GM12875 (cell line): ENCODE results near the gene ANKS1B.
"Not testable (repeated sequence)": the region's sequence is repeated elsewhere in the genome, so short reads cannot be mapped to it uniquely, and the experiment has no call there.

ENCODE experiments used
- H3K4me3 ChIP-seq: one replicate; pipeline ENCODE4 v1.5.1; 2011; ENCODE audit warnings: low read depth, low read length, control low read depth
- CTCF ChIP-seq: IDR thresholded peaks from 2 replicates; pipeline ENCODE4 v1.5.1; 2011; ENCODE audit warnings: low read depth, mild to moderate bottlenecking, control low read depth, inconsistent platforms, low read length, moderate library complexity, borderline replicate concordance; ENCODE audit not compliant: insufficient read depth

Gene ANKS1B

GRCh38 chr12:99598785-99599184 is 386.0 kb downstream of the ANKS1B start:
- no peak for TF ChIP-seq CTCF
- H3K4me3 ChIP-seq = no peak overlapping the region

- TF ChIP-seq CTCF = no peak
- no peak overlapping the region for H3K4me3 ChIP-seq
Measured at GRCh38 chr12:99596762-99597161, 388.0 kb downstream of the ANKS1B start.

GRCh38 chr12:99577125-99577524 is 407.6 kb downstream of the ANKS1B start:
- not testable (repeated sequence) for H3K4me3 ChIP-seq

- TF ChIP-seq CTCF = no peak
- H3K4me3 ChIP-seq = no peak overlapping the region
Measured at GRCh38 chr12:99573980-99574379, 410.8 kb downstream of the ANKS1B start.

- no peak overlapping the region for H3K4me3 ChIP-seq
- no peak for TF ChIP-seq CTCF
Measured at GRCh38 chr12:99567072-99567471, 417.7 kb downstream of the ANKS1B start.

- no peak overlapping the region for H3K4me3 ChIP-seq
Measured at GRCh38 chr12:99558109-99558508, 426.6 kb downstream of the ANKS1B start.

GRCh38 chr12:99553461-99553860 is 431.3 kb downstream of the ANKS1B start:
- H3K4me3 ChIP-seq = no peak overlapping the region
- no peak for TF ChIP-seq CTCF

More at GRCh38 chr12:99558109-99558508, 426.6 kb downstream of the ANKS1B start:
- TF ChIP-seq CTCF = no peak

- no peak for TF ChIP-seq CTCF
- H3K4me3 ChIP-seq = no peak overlapping the region
Measured at GRCh38 chr12:99552022-99552421, 432.7 kb downstream of the ANKS1B start.
